ENCODE measurements around the gene ATG7. TPM values are rescaled to one million over a fixed set of nuclear protein-coding genes. Genes with fewer than 3 reads are reported as not detected.
"Not testable (repeated sequence)": the region's sequence is repeated elsewhere in the genome, so short reads cannot be mapped to it uniquely, and the experiment has no call there.

The ATG7 gene
- total RNA-seq, 1 donor from 2014 or later, result 41.9 TPM

DNA sequence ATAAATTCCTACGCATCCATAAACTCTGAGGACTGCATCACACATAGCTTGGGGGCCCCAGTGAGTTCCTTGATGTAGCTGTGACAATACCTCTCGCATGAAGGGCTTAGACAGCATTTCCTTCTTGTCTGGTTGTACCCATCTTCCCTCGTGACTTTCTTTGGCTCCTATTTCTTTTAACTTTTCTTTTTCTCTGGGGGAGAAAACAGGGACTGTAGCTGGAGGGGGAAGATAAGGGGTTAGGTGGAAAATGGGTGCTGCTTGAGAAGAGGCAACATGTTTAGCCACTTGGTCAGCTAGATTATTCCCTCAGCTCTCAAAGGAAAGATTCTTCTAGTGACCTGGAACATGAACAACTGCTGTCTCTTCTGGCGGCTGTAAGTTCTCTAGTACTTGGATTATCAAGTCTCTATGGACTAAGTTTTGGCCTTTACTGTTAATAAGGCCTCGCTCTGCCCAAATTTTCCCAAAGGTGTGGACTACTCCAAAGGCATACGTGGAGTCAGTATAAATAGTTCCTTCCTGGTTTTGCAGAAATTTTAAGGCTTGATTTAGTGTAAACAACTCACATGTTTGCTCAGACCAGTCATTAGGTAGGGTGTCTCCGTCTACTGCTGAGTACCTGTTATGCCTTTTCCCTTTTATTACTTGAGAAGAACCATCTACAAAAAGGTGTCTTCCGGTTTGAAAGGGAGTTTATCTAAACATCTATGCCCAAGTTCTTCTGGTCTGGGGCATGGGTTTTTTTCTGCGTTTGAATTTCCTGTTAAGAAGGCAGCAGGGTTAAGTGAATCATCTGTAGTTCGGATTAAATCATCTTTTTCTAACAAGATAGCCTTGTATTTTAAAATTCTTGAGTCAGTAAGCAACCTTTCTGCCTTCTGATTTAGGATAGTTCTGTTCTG is 21.0 kb upstream of the ATG7 start:
- intact Hi-C loops (cut with micrococcal nuclease), result no loop called here

GRCh38 chr3:11251807-11252176 is 20.4 kb upstream of the ATG7 start:
- intact Hi-C loops (cut with micrococcal nuclease), result no loop called here

DNA sequence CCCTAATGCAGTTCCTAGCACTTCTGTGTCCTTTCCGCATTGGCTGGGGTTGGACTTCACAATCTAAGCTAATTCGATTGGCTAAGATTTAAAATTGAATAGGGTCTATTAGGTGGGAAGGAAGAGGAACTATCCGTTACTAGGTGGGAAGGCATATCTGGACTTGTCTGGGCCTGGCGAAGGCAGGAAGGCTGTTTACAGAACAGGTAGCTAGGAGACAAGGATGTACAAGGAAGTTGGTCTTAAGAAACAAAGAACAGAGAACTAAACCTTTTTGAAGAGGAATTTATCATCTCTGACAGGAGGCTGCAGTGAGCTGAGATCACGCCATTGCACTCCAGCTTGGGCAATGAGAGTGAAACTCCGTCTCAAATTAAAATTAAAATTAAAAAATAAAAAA is 17.3 kb upstream of the ATG7 start:
- intact Hi-C loops (cut with micrococcal nuclease), result no loop called here

- intact Hi-C loops (cut with micrococcal nuclease), result not testable (repeated sequence)
Observed at GRCh38 chr3:11255537-11255936, 16.7 kb upstream of the ATG7 start.

DNA sequence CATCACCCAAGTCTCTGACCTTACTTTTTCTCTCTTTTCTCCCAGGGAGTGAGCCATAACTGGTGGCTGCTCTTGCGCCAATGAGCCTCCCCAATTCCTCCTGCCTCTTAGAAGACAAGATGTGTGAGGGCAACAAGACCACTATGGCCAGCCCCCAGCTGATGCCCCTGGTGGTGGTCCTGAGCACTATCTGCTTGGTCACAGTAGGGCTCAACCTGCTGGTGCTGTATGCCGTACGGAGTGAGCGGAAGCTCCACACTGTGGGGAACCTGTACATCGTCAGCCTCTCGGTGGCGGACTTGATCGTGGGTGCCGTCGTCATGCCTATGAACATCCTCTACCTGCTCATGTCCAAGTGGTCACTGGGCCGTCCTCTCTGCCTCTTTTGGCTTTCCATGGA is 13.2 kb upstream of the ATG7 start:
- intact Hi-C loops (cut with micrococcal nuclease), result no loop called here

- intact Hi-C loops (cut with micrococcal nuclease), result no loop called here
Observed at GRCh38 chr3:11260460-11260859, 11.7 kb upstream of the ATG7 start.

GRCh38 chr3:11269007-11269406 is 3.2 kb upstream of the ATG7 start:
- intact Hi-C loops (cut with micrococcal nuclease), result no loop called here

DNA sequence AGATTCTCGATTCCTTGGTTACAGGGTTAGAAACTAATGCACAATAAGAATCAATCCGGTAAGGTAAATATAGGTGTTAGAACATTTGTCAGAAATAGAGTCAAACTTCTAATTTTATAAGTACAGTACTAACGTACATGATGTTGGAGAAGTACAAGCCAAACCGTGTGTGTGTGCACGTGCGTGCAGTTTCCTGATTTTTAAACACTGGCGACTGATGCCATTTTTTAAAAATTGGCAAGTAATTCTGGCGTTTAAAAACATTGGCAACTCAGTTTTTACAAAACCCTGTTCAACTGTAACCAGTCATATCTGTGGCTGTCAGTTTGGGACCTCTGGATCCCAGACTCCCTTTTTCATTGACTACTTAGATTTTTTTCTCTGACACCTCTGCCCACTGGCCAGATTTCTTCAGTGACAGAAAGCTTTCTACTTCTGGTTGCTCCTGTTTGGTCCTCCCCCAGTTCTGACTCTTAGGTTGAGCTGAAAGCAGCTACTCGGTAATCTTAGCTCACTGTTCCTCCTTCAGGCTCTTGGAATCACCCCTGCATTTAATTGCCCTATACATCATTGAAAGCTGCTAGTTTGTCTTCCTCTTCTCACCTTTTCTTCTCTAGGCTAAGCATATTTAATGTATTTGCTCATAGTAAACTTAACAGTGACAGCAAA is 843 bp downstream of the ATG7 start:
- intact Hi-C loops (cut with micrococcal nuclease), result loop anchor here (1.0 to 2.0 kb wide), 6 partner anchors 18 to 446 kb away; no protein-coding TSS in a partner anchor

DNA sequence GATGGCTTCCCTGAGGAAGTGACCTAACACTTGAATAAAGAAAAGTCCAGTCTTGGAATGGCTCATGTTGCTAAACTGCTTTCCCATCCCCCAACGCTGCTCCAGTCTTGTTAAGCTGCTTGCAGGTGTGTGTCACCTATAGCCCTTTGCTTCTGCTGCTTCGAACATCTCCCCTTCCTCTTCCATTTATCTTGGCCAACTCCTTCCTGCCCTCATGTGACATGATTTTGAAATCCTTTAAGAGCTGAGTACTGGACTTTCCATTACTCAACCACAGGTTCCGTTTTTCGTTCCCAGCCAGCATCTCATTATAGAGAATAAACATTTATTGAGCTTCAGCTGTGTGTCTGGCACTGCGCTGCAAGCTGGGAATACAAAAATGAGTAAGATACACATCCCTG is 1.7 kb downstream of the ATG7 start:
- intact Hi-C loops (cut with micrococcal nuclease), result loop anchor here (2.0 kb wide), 2 partner anchors 17 to 35 kb away; no protein-coding TSS in a partner anchor

DNA sequence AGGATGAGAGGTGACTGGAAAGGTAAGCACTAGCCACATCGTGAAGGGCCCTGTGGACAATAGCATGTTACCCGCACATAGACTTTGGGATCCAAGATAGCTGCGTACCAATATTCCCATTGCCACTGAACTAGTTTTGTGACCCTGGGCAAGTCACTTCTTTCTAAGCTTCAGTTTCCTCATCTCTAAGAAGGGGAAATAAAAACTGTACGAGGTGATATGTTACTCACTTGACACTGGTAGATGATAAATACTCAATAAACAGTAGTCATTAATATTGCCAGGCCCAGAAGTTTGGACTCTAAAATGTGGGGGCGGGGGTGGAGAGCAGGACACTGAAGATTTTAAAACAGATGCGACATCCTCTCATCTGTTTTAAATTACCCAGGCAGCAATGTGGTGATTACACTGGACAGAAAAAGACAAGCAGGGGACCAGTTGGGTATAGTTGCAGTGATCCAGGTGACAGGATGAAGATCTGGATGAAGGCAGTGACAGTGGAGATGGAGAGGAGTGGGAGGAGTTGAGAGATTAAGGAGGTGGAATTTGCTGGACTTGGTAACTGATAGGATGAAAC is 2.5 kb downstream of the ATG7 start:
- intact Hi-C loops (cut with micrococcal nuclease), result no loop called here

- intact Hi-C loops (cut with micrococcal nuclease), result no loop called here
Observed at GRCh38 chr3:11275926-11276325, 3.7 kb downstream of the ATG7 start.

GRCh38 chr3:11276901-11277300 is 4.7 kb downstream of the ATG7 start:
- intact Hi-C loops (cut with micrococcal nuclease), result no loop called here

- intact Hi-C loops (cut with micrococcal nuclease), result no loop called here
Observed at GRCh38 chr3:11282250-11283138, 10.3 kb downstream of the ATG7 start.

GRCh38 chr3:11283139-11283475 is 10.9 kb downstream of the ATG7 start:
- intact Hi-C loops (cut with micrococcal nuclease), result no loop called here

DNA sequence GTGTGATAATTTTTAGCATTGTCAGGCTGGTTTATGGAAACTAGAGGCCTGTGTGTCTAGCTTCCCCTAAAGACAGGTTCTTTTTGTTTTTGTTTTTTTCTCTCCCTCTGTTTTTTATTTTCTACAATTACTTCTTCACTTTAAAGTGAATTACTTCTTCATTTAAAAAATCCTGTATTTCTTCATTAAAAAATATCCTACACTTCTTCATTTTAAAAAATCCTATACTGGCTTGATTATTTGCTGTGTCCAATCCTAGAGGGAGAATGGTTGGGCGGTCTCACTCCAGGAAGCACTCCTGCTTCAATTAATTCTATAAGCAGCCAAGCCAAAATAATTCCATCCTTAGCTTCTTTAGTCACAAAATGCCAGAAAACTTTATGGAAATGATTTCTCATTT is 11.8 kb downstream of the ATG7 start:
- intact Hi-C loops (cut with micrococcal nuclease), result no loop called here

DNA sequence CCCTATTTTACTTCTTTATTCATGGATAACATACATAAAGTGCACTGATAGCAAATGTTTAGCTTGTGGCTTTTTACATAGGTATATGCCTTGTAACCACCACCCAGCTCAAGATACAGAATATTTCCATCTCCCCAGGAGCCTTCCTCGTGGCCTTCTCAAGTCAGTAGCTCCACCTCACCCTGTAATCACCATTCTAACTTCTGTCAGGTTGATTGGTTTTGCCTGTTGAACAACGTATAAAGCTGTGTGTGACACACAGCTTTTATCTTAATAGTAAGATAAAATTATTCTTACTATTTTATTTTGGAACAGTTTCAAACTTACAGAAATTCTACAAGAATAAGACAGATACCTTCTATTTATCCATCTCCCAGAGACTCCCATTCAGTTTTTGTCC is 13.3 kb downstream of the ATG7 start:
- intact Hi-C loops (cut with micrococcal nuclease), result no loop called here

DNA sequence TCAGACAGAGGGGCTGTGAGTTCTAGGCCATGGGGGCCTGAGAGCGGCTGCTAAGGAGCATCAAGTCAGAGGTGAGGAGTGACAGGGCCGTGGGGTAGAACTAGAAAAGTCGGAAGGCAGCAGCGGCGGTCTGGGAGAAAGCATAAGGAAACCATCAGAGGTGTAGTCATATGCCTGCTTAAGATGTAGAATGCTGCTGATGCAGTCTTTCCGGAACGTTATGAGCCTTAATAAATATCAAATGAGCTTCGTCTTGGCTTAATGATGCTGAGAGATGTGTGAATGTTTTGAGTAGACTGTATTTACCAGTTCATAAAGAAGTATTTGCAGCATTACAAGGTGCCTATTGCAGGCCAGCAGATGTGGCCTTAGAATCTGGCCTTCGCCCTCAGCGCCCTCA is 15.2 kb downstream of the ATG7 start:
- intact Hi-C loops (cut with micrococcal nuclease), result no loop called here

- intact Hi-C loops (cut with micrococcal nuclease), result no loop called here
Observed at GRCh38 chr3:11288021-11288491, 15.9 kb downstream of the ATG7 start.

GRCh38 chr3:11288786-11289637 is 16.8 kb downstream of the ATG7 start:
- intact Hi-C loops (cut with micrococcal nuclease), result no loop called here

GRCh38 chr3:11289864-11290263 is 17.7 kb downstream of the ATG7 start:
- intact Hi-C loops (cut with micrococcal nuclease), result loop anchor here (2.0 to 5.0 kb wide), 2 partner anchors 17 to 352 kb away; partner anchors contain the start of genes ATG7 and VGLL4
